Activated naive CD8-positive, alpha-beta T cell treated with anti-CD3 and anti-CD28 coated beads, Interleukin-2, amount 50 U/mL, for 24 hours (primary cell): ENCODE measurements around the gene RENBP.

ENCODE experiments used
- ATAC-seq: fragments of 150-1000 bp; cut with Tn5 transposase; one replicate; pipeline ENCODE4 v1.10.0; 2021
- DNase-seq: peaks from one replicate; pipeline ENCODE4 v3.0.0; 2021
- H3K27ac Mint-ChIP-seq: one replicate; pipeline ENCODE4 v1.8.0; 2021; ENCODE audit warnings: mild to moderate bottlenecking, mixed read lengths
- H3K27me3 Mint-ChIP-seq: one replicate; pipeline ENCODE4 v1.8.0; 2021; ENCODE audit warnings: mixed read lengths
- H3K36me3 Mint-ChIP-seq: one replicate; pipeline ENCODE4 v1.8.0; 2021; ENCODE audit warnings: low read depth, mixed read lengths
- H3K4me1 Mint-ChIP-seq: one replicate; pipeline ENCODE4 v1.8.0; 2021; ENCODE audit warnings: mixed read lengths
- H3K4me3 Mint-ChIP-seq: one replicate; pipeline ENCODE4 v1.8.0; 2021; ENCODE audit warnings: mild to moderate bottlenecking, moderate library complexity, mixed read lengths
- H3K9me3 Mint-ChIP-seq: one replicate; pipeline ENCODE4 v1.8.0; 2021; ENCODE audit warnings: mixed read lengths

Gene RENBP

GRCh38 chrX:153953892-153954557 lies 9.6 kb upstream of the RENBP start:
- no peak overlapping the region for H3K4me3 Mint-ChIP-seq
- ATAC-seq = no peak
- no peaks in the 10 kb centered on the region for H3K9me3 Mint-ChIP-seq
- peaks cover 31% of the 10 kb centered on the region for H3K4me1 Mint-ChIP-seq
- H3K27ac Mint-ChIP-seq = no peak overlapping the region
- H3K36me3 Mint-ChIP-seq = peaks cover 26% of the 10 kb centered on the region
- no peak for DNase-seq
- H3K27me3 Mint-ChIP-seq = no peaks in the 10 kb centered on the region

DNA sequence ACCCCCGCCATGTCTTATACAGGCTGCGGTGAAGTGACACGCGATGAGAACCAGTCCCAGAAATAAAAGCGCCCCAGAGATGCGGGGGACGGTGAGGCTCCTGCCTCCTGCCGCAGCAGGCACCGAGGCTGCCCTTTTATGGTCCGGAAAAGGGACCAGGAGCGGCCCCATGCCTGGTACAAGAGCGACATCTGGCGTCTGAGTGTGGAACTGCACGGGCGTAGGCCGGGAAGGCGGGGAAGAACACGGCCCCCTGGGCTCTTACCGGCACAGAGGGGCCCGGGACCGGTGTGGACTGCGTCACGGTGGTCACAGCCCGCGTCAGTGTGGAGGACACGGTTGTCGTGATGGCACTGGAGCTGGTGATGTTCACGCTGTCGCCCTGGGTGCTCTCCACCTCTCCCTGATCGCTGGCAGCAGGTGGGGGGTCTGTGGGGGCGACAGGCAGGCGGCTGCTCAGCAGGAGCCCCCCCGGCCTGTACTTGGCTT lies 8.9 kb upstream of the RENBP start:
- Mint-ChIP-seq H3K4me3 (no peak overlapping the region), H3K9me3 (no peaks in the 10 kb centered on the region), H3K27me3 (no peaks in the 10 kb centered on the region), H3K36me3 (peaks cover 26% of the 10 kb centered on the region), H3K4me1 (peaks cover 37% of the 10 kb centered on the region), H3K27ac (no peak overlapping the region)
- DNase-seq (peak; percentile 80), ATAC-seq (peak; percentile 63)

DNA sequence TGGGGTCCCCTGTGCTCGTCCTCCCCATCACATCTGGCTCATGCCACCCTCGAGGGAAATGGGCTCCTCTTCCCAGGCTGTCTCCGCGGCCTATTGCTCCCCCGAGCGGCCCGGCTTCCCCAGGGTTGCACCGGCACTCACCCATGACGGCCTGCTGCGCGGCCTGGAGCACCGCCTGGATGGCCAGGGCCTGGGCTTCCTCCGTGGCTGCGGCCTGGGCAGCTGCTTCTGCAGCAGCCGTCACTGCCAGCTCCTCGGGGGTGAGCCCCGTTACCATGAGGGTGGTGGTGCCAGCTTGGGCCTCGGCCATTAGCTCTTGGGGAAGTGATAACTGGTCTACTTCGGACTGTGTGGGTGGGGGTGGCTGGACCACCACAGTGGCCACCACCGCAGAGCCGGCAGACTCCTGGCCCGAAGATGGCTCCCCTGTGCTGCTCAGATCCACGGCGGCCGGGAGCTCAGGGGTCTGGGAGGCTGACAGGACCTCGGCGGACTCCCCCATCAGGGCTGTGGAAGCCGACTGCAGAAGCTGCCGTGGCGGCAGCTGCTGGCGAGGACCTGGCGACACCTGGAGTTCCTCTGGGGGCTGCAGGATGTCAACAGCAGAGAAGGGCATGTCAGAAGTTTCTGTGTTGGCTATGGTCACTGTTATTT lies 8.1 kb upstream of the RENBP start:
- Mint-ChIP-seq H3K9me3 (no peaks in the 10 kb centered on the region), H3K36me3 (peaks cover 27% of the 10 kb centered on the region), H3K27me3 (no peaks in the 10 kb centered on the region), H3K27ac (no peak overlapping the region), H3K4me1 (peaks cover 46% of the 10 kb centered on the region), H3K4me3 (no peak overlapping the region)
- ATAC-seq (no peak), DNase-seq (no peak)

GRCh38 chrX:153951683-153952372 lies 7.4 kb upstream of the RENBP start:
- H3K27me3 Mint-ChIP-seq = no peaks in the 10 kb centered on the region
- H3K9me3 Mint-ChIP-seq = no peaks in the 10 kb centered on the region
- no peak for ATAC-seq
- H3K4me3 Mint-ChIP-seq = no peak overlapping the region
- DNase-seq = no peak
- peaks cover 29% of the 10 kb centered on the region for H3K36me3 Mint-ChIP-seq
- peak overlapping the region; percentile 52 for H3K27ac Mint-ChIP-seq
- peaks cover 48% of the 10 kb centered on the region for H3K4me1 Mint-ChIP-seq

GRCh38 chrX:153950127-153950526 lies 5.7 kb upstream of the RENBP start:
- peaks cover 48% of the 10 kb centered on the region for H3K4me1 Mint-ChIP-seq
- H3K9me3 Mint-ChIP-seq = no peaks in the 10 kb centered on the region
- H3K27me3 Mint-ChIP-seq = no peaks in the 10 kb centered on the region
- peaks cover 25% of the 10 kb centered on the region for H3K36me3 Mint-ChIP-seq
- H3K4me3 Mint-ChIP-seq = no peak overlapping the region
- DNase-seq (no peak), ATAC-seq (no peak)
- H3K27ac Mint-ChIP-seq = peak overlapping the region; percentile 91

GRCh38 chrX:153948847-153949805 lies 4.7 kb upstream of the RENBP start:
- no peak for DNase-seq
- H3K4me3 Mint-ChIP-seq = no peak overlapping the region

GRCh38 chrX:153948002-153948466 lies 3.6 kb upstream of the RENBP start:
- H3K4me3 Mint-ChIP-seq = no peak overlapping the region
- no peak for ATAC-seq

More at GRCh38 chrX:153948847-153949805, 4.7 kb upstream of the RENBP start:
- Mint-ChIP-seq H3K27ac (peak overlapping the region; percentile 91), H3K27me3 (no peaks in the 10 kb centered on the region), H3K36me3 (peaks cover 21% of the 10 kb centered on the region), H3K9me3 (no peaks in the 10 kb centered on the region), H3K4me1 (peaks cover 47% of the 10 kb centered on the region)
- no peak for ATAC-seq

DNA sequence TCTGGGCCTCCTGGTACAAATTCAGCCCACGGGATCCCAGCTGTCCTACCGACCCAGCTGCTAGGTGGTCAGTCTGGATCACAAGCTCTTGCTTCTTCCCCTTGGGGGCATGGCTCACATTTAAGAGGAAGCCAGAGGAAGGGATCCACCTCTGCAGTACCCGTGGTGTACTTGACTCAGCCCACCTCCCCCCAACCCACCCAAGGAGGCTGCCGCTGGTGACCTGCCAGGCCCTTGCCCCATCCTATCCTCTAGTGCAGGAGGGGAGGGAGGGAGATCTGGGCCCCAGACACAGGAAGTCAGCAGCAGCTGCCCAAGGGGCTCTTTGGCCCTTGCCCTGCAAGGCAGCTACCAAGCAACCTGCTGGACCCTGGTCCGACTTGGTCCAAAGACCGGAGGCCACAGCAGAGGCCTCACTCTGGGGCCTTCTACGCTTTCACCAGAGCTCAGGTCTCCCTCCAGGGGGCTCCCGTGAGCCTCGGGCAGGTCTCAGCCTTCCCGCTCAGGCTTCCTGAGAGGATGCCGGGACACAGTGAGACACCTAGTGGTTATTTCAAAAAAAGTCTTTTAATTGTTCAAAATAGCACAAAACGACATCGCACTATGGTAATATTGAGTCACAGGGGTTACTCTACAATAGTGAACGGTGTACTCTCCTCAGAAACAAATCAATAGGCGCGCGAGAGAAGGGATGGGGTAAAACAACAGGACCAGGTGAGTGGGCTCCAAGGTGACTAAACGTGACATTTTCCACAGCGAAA lies 2.7 kb upstream of the RENBP start:
- DNase-seq (peak; percentile 78), ATAC-seq (peak; percentile 78)
- Mint-ChIP-seq H3K9me3 (no peaks in the 10 kb centered on the region), H3K4me3 (peak overlapping the region; percentile 42), H3K27me3 (no peaks in the 10 kb centered on the region), H3K4me1 (peaks cover 46% of the 10 kb centered on the region), H3K27ac (peak overlapping the region; percentile 91), H3K36me3 (peaks cover 19% of the 10 kb centered on the region)

More at GRCh38 chrX:153948002-153948466, 3.6 kb upstream of the RENBP start:
- no peaks in the 10 kb centered on the region for H3K9me3 Mint-ChIP-seq
- no peaks in the 10 kb centered on the region for H3K27me3 Mint-ChIP-seq
- DNase-seq = no peak
- peaks cover 19% of the 10 kb centered on the region for H3K36me3 Mint-ChIP-seq
- H3K4me1 Mint-ChIP-seq = peaks cover 49% of the 10 kb centered on the region
- H3K27ac Mint-ChIP-seq = peak overlapping the region; percentile 91

DNA sequence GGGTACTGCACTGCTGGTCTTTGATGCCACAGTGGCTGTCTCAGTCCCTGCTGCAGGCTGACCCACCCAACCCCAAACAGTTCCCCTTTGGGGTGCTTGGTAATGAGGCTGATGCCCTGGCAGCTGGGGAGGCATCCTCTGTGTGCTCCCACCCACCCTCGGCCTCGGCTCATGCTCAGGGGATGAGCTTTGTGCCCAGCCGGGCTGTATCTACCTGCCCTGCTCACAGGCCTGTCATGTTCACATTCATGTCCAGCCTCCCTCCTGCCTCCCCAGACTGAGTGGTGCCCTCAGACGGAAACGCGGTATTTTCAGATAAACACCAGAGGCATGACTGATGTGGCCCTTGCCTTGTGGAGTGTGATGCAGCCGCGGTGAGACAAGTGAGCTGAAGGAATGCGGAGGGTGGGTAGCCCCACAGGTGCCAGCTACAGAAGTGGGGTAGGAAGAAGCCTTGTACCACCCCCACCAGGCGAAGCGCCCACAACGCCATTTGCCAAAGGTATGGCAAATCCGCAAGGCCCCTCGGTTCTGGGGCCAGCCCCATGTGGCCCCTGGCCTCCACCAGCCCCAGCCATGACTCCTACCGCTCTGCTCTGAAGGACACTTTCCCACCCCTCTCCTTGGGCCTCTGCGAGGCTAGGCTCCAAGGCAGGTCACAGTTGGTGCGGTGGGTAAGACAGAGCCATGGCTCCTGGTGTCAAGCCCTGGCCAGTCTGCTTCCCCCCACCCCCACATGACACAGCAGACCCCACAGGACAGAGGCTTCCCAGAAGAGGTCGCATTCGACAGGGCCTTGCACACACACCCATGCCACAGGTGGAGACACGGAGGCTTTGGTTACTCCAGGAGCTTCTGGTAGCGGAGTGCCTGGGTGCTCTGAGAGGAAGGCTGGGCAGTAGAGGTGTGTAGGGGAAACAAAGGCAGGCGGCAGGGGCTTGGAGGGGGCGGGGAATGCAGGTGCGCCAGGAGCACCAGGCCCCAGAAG lies 1.8 kb upstream of the RENBP start:
- no peak overlapping the region for H3K4me3 Mint-ChIP-seq
- H3K4me1 Mint-ChIP-seq = peaks cover 45% of the 10 kb centered on the region
- no peaks in the 10 kb centered on the region for H3K9me3 Mint-ChIP-seq
- H3K36me3 Mint-ChIP-seq = peaks cover 14% of the 10 kb centered on the region
- DNase-seq (no peak), ATAC-seq (no peak)
- H3K27me3 Mint-ChIP-seq = no peaks in the 10 kb centered on the region
- no peak overlapping the region for H3K27ac Mint-ChIP-seq

- Mint-ChIP-seq H3K27me3 (no peaks in the 10 kb centered on the region), H3K27ac (no peak overlapping the region), H3K36me3 (peaks cover 6% of the 10 kb centered on the region), H3K4me1 (peaks cover 39% of the 10 kb centered on the region), H3K4me3 (peak overlapping the region; percentile 80), H3K9me3 (no peaks in the 10 kb centered on the region)
- DNase-seq = no peak
- ATAC-seq = no peak
These were observed 332 bp upstream of the RENBP start for GRCh38 chrX:153944800-153945150.

DNA sequence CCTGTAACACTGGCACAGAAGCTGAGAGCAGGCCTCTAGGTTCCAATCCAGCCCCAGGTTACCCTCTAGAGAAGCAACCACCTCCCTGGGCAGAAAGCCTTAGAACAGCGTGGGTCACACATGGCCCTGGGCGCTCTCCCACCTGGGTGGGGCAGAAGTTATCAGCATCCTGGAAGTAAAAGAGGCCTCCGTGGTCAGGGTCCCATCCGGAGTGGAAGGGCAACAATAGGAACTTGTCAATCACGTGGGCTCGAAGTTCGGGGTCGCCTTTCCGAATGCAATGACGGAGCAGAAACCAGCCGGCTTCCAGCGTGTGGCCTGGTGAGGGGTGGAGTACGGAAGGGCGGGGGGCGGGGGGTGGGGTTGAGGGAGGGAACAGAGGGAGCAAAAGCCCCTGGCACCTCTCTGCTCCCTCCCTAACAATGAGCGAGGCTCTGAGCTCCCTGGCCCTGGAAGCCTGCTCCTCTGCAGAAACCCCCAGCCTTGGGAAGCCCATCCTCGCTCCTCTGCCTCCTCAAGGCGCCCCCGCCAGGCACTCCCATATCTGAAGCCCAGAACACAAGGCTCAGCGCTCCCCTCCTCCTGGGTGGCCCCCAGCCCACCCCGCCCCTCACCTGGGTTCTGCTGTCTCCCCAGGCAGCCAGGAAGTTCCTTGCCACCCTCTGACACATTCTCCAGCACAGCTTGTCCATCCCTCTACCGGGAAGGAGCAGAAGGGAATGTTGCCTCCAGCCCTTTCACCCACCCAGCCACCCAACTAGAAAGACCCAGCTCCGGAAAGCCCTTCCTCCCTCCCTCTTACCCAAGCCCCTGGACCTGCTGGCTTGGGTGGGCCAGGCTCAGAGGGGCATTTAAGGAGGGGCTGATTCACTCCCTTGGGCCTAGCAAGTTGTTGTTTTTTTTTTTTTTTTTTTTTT lies 2.8 kb downstream of the RENBP start:
- H3K36me3 Mint-ChIP-seq = peaks cover under 1% of the 10 kb centered on the region
- H3K4me1 Mint-ChIP-seq = peaks cover 27% of the 10 kb centered on the region
- peak overlapping the region; percentile 89 for H3K27ac Mint-ChIP-seq
- ATAC-seq (no peak), DNase-seq (no peak)
- H3K27me3 Mint-ChIP-seq = no peaks in the 10 kb centered on the region
- no peaks in the 10 kb centered on the region for H3K9me3 Mint-ChIP-seq
- H3K4me3 Mint-ChIP-seq = peak overlapping the region; percentile 76

DNA sequence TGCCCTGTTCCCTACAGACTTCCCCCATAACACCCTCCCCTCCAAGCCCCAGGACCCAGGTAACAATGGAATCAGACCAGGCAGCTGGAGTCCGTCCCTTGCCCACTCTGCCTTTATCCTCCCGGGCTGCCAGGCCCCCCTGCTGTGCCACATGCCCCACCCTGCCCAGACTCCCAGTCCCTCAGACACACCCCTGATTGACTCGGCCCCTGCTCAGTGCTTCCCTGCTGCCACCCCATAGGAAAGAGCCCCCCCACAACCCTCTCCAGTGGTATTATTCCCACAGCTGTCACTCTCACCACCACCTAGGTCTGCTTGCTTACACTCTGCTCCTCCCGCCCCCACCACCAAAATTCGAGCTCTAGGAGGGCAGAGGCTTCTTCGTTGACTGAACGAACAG lies 4.9 kb downstream of the RENBP start:
- ATAC-seq = no peak
- Mint-ChIP-seq H3K27ac (no peak overlapping the region), H3K4me1 (peaks cover 34% of the 10 kb centered on the region), H3K4me3 (no peak overlapping the region), H3K9me3 (no peaks in the 10 kb centered on the region), H3K36me3 (peaks cover 2% of the 10 kb centered on the region), H3K27me3 (no peaks in the 10 kb centered on the region)
- DNase-seq = no peak
